HepG2 (cell line): ENCODE data around the gene RINL. TPM values are rescaled to one million over a fixed set of nuclear protein-coding genes. Genes with fewer than 3 reads are reported as not detected.
A peak's percentile ranks its signal among the peaks of the same experiment; 100 is the strongest.

Experiments
- ATAC-seq: fragments of 200-7000 bp; cut with Tn5 transposase; 3 replicates; pipeline ENCODE4 v1.9.1; 2020; ENCODE audit warnings: mild to moderate bottlenecking, moderate library complexity
- Bru-seq: library from RNA; stranded (reverse); fragments of 400-500 nt; gene quantifications from one replicate; lab custom pipeline; 2021; lab: Mats Ljungman, UMichigan
- BruChase-seq, 2 experiments: library from RNA; stranded (reverse); fragments of 400-500 nt; gene quantifications; one replicate each; lab custom pipeline; 2021; lab: Mats Ljungman, UMichigan
- BruUV-seq: library from RNA; stranded (reverse); fragments of 400-500 nt; replicated peaks from 2 replicates; lab custom pipeline; 2021; lab: Mats Ljungman, UMichigan
- CTCF ChIA-PET: fragments of 300-600 bp; formaldehyde crosslinking; extraction: SDS; loops from one replicate; lab custom pipeline; 2021; ENCODE audit warnings: low total read pairs, inconsistent platforms, low intra/inter-chr PET ratio; lab: Yijun Ruan, JAX
- POLR2A ChIA-PET: fragments of 350-600 bp; sonication (Branson Sonifier 250); formaldehyde crosslinking; loops from one replicate; lab custom pipeline; 2020; ENCODE audit warnings: antibody characterized with exemption, inconsistent platforms; lab: Yijun Ruan, JAX
- DNase-seq: peaks from one replicate; pipeline ENCODE4 v3.0.0-alpha.2; 2015; ENCODE audit warnings: low spot score
- FAIRE-seq: peaks from 3 replicates; lab custom pipeline; 2011; peaks lifted over from hg19 to GRCh38; lab: Jason Lieb, UNC
- H2AFZ ChIP-seq: one replicate; pipeline ENCODE4 v1.6.1; 2011; ENCODE audit warnings: low read length, inconsistent platforms
- H3K27ac ChIP-seq: fragments of 300-600 bp; 3 replicates; pipeline ENCODE4 v1.8.0; 2011; ENCODE audit warnings: mixed run types, mild to moderate bottlenecking, mixed read lengths, low read length, inconsistent platforms; ENCODE audit not compliant: insufficient read depth; ENCODE audit errors: extremely low read length
- H3K27me3 ChIP-seq, 2 experiments: fragments of 200-600 bp in 1 of 2; 2 replicates in 1 of 2; 3 replicates in 1 of 2; pipeline versions ENCODE4 v1.6.0 to v1.8.0; 2011; ENCODE audit warnings: low read length in 2 of 2, mild to moderate bottlenecking in 2 of 2, moderate library complexity in 2 of 2, inconsistent platforms in 1 of 2; ENCODE audit not compliant: insufficient read depth in 2 of 2, control insufficient read depth in 1 of 2
- H3K36me3 ChIP-seq, 2 experiments: fragments of 200-600 bp in 1 of 2; replicated peaks in 1 of 2; 2 replicates in 1 of 2; 3 replicates in 1 of 2; pipeline versions ENCODE4 v1.5.1 to v1.8.0; 2011; ENCODE audit warnings: low read length in 2 of 2, inconsistent platforms in 1 of 2; ENCODE audit not compliant: insufficient read depth in 2 of 2, control insufficient read depth in 1 of 2
- H3K4me1 ChIP-seq: 2 replicates; pipeline ENCODE4 v1.5.1; 2012; ENCODE audit warnings: low read length, inconsistent platforms; ENCODE audit not compliant: insufficient read depth
- H3K4me2 ChIP-seq: 2 replicates; pipeline ENCODE4 v1.6.0; 2011; ENCODE audit warnings: low read depth, low read length, inconsistent platforms
- H3K4me3 ChIP-seq, 3 experiments: fragments of 200-600 bp in 1 of 3; sonication (generic), shearing (Covaris generic) in 1 of 3; replicated peaks in 1 of 3; 2 replicates each; pipeline ENCODE4 v1.5.1; 2011 to 2016; ENCODE audit warnings: low read length in 3 of 3, inconsistent platforms in 2 of 3, low read depth in 2 of 3, mild to moderate bottlenecking in 2 of 3, control low read depth in 1 of 3, mixed read lengths in 1 of 3; ENCODE audit not compliant: insufficient read depth in 1 of 3
- H3K79me2 ChIP-seq: one replicate; pipeline ENCODE4 v1.6.1; 2011; ENCODE audit warnings: low read length, inconsistent platforms; ENCODE audit not compliant: insufficient read depth
- H3K9ac ChIP-seq: 2 replicates; pipeline ENCODE4 v1.6.0; 2011; ENCODE audit warnings: mild to moderate bottlenecking, low read depth, low read length, inconsistent platforms; ENCODE audit not compliant: insufficient read depth
- H3K9me3 ChIP-seq: 2 replicates; pipeline ENCODE4 v1.5.1; 2012; ENCODE audit warnings: mild to moderate bottlenecking, low read length
- H4K20me1 ChIP-seq: 2 replicates; pipeline ENCODE4 v1.6.0; 2011; ENCODE audit warnings: inconsistent platforms, mild to moderate bottlenecking, low read length, moderate library complexity; ENCODE audit not compliant: insufficient read depth
- SOX13 ChIP-seq, 3 experiments: fragments of 450-650 bp in 1 of 3; sonication (generic) in 1 of 3; formaldehyde crosslinking in 1 of 3; IDR thresholded peaks in 2 of 3; conservative IDR thresholded peaks in 1 of 3; 2 replicates each; pipeline versions ENCODE4 v1.5.0 to v1.6.1; 2016 to 2020; ENCODE audit warnings: antibody characterized with exemption in 1 of 3, mild to moderate bottlenecking in 1 of 3, missing compliant biosample characterization in 1 of 3, missing genetic modification reagents in 1 of 3, moderate library complexity in 1 of 3
- ZFP62 ChIP-seq: sonication (generic); formaldehyde crosslinking; IDR thresholded peaks from 2 replicates; pipeline ENCODE4 v1.4.0; 2020; ENCODE audit warnings: missing genetic modification reagents
- ZNF274 ChIP-seq: sonication (generic); formaldehyde crosslinking; IDR thresholded peaks from 2 replicates; pipeline ENCODE4 v1.5.1; 2020; ENCODE audit warnings: mild to moderate bottlenecking, missing genetic modification reagents
- ZNF337 ChIP-seq: sonication (generic); formaldehyde crosslinking; IDR thresholded peaks from 2 replicates; pipeline ENCODE4 v1.5.1; 2020; ENCODE audit warnings: missing genetic modification reagents, low read depth, mild to moderate bottlenecking, borderline replicate concordance
- ZNF383 ChIP-seq: sonication (generic); formaldehyde crosslinking; IDR thresholded peaks from 2 replicates; pipeline ENCODE4 v1.4.0; 2020; ENCODE audit warnings: missing genetic modification reagents, mild to moderate bottlenecking, borderline replicate concordance
- ZNF598 ChIP-seq: sonication (generic); formaldehyde crosslinking; IDR thresholded peaks from 2 replicates; pipeline ENCODE4 v1.5.1; 2020; ENCODE audit warnings: mild to moderate bottlenecking, missing genetic modification reagents, borderline replicate concordance
- WGBS: methylation state at CpG from one replicate; pipeline ENCODE4 v1.1.6; 2017; ENCODE audit warnings: low lambda C conversion rate; 5-methylcytosine and 5-hydroxymethylcytosine counted together
- in situ Hi-C: cut with HindIII; loops from 2 replicates; pipeline ENCODE4 v1.10.0; 2017; ENCODE audit warnings: low pct_unique_long_range_greater_than_20kb; ENCODE audit not compliant: extremely low pct_ligation_motif_present
- intact Hi-C: fragments of 100-400 bp; cut with micrococcal nuclease; formaldehyde crosslinking; loops from one replicate; pipeline ENCODE4 v1.10.0; 2022; ENCODE audit not compliant: unreplicated experiment
- long read RNA-seq, 2 experiments: library from RNA in 1 of 2; library from polyadenylated mRNA in 1 of 2; stranded (forward) in 1 of 2; unstranded in 1 of 2; transcript quantifications; one replicate each; pipeline ENCODE4 v2.0.0, GENCODE V29; 2019 to 2022
- polyA minus RNA-seq, 3 experiments: library from RNA; depleted of rRNA, polyadenylated mRNA; stranded (reverse); fragments of >200 nt; gene quantifications; 2 replicates each; pipeline ENCODE4 v1.2.3, GENCODE V29; 2011; ENCODE audit warnings: low replicate concordance in 1 of 3
- polyA plus RNA-seq, 8 experiments: library from polyadenylated mRNA; depleted of rRNA in 3 of 8; stranded (reverse) in 7 of 8; unstranded in 1 of 8; fragments of >200 nt; fragmentation: Illumina TruSeq in 4 of 8; extraction: Trizol in 4 of 8; gene quantifications; 2 replicates each; pipeline versions ENCODE4 v1.2.1 to v1.2.3, GENCODE V29; 2011 to 2016; ENCODE audit warnings: low read depth in 4 of 8, missing spikeins in 1 of 8, mixed read lengths in 1 of 8; ENCODE audit not compliant: insufficient read depth in 1 of 8
- total RNA-seq, 5 experiments: library from RNA; depleted of rRNA; stranded (reverse); fragments of >200 nt; fragmentation: Illumina TruSeq; extraction: Trizol; gene quantifications; 2 replicates each; pipeline ENCODE4 v1.2.3, GENCODE V29; 2016; ENCODE audit warnings: low read depth in 1 of 5
- TF ChIP-seq, protein P1 (sequence below): sonication (generic); formaldehyde crosslinking; IDR thresholded peaks from 2 replicates; pipeline ENCODE4 v1.4.0; 2020; ENCODE audit warnings: missing genetic modification reagents
- TF ChIP-seq, protein P2 (sequence below): sonication (generic); formaldehyde crosslinking; IDR thresholded peaks from 2 replicates; pipeline ENCODE4 v1.4.0; 2020; ENCODE audit warnings: mild to moderate bottlenecking, missing genetic modification reagents

Gene RINL, protein sequence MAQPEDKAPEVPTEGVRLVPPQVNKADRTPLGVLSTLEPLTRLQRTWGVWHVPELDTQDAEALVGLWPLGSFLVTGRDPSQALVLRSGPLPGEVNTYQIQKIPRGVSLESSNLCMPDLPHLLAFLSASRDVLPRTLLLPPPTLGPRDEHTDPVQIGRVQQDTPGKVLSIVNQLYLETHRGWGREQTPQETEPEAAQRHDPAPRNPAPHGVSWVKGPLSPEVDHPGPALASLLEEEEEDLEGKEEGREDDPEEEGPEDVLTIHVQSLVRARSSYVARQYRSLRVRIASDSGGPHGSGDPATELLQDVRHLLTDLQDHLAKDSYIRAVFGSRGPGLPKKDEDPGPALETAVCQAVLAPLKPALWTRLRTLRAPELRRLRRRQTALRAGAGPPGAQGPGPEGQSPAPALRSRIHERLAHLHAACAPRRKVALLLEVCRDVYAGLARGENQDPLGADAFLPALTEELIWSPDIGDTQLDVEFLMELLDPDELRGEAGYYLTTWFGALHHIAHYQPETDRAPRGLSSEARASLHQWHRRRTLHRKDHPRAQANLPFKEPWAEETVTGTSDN
- total RNA-seq (2016; rRNA removed; fragmentation: Illumina TruSeq; extraction: Trizol) (10.3 and 11.4 TPM in 2 replicates), polyA plus RNA-seq (2011; rRNA removed) (18.0 and 18.5 TPM in 2 replicates), polyA minus RNA-seq (2011; rRNA and poly(A)+ RNA removed; ENCODE audit: low replicate concordance) (3.7 and 14.6 TPM in 2 replicates), Bru-seq, nascent RNA (percentile 37 among the genes with signal in this experiment), BruChase-seq, experiment 1, labeled RNA remaining after a 6-hour chase (percentile 43 among the genes with signal in this experiment), BruChase-seq, experiment 2, labeled RNA remaining after a 2-hour chase (percentile 37 among the genes with signal in this experiment)
- total RNA-seq (2016; cell fraction: cytosol; rRNA removed; fragmentation: Illumina TruSeq; extraction: Trizol; ENCODE audit: low read depth), result 4.4 and 4.8 TPM in 2 replicates
- 11.9 and 12.4 TPM in 2 replicates for total RNA-seq (2016; cell fraction: insoluble cytoplasmic fraction; rRNA removed; fragmentation: Illumina TruSeq; extraction: Trizol)
- total RNA-seq (2016; cell fraction: membrane; rRNA removed; fragmentation: Illumina TruSeq; extraction: Trizol), result 8.3 and 11.2 TPM in 2 replicates
- 5.0 and 8.7 TPM in 2 replicates for total RNA-seq (2016; cell fraction: nucleus; rRNA removed; fragmentation: Illumina TruSeq; extraction: Trizol)
- polyA plus RNA-seq (2011; cell fraction: cytosol; rRNA removed), result 13.8 and 14.5 TPM in 2 replicates
- polyA plus RNA-seq (2011; cell fraction: nucleus; rRNA removed), result 23.0 and 23.9 TPM in 2 replicates
- 8.6 and 10.2 TPM in 2 replicates for polyA plus RNA-seq (2012)
- polyA plus RNA-seq (2016; cell fraction: cytosol; fragmentation: Illumina TruSeq; extraction: Trizol; ENCODE audit: low read depth), result 2.4 and 2.6 TPM in 2 replicates
- polyA plus RNA-seq (2016; cell fraction: insoluble cytoplasmic fraction; fragmentation: Illumina TruSeq; extraction: Trizol; ENCODE audit: low read depth), result 9.1 and 12.2 TPM in 2 replicates
- 5.3 and 6.5 TPM in 2 replicates for polyA plus RNA-seq (2016; cell fraction: membrane; fragmentation: Illumina TruSeq; extraction: Trizol; ENCODE audit: low read depth)
- polyA plus RNA-seq (2016; cell fraction: nucleus; fragmentation: Illumina TruSeq; extraction: Trizol; ENCODE audit: insufficient read depth, low read depth), result 12.7 and 15.7 TPM in 2 replicates
- 5.7 and 7.2 TPM in 2 replicates for polyA minus RNA-seq (2011; cell fraction: cytosol; rRNA and poly(A)+ RNA removed)
- polyA minus RNA-seq (2011; cell fraction: nucleus; rRNA and poly(A)+ RNA removed), result 9.9 and 10.7 TPM in 2 replicates
- long read RNA-seq, experiment 1, partial matches to known transcripts, result 1 of 1 reads
- long read RNA-seq, experiment 1, other reads (novel, unspliced or antisense), result 0 of 1 reads
- long read RNA-seq, experiment 2, partial matches to known transcripts, result 1 of 9 reads
- long read RNA-seq, experiment 2, other reads (novel, unspliced or antisense), result 8 of 9 reads

DNA sequence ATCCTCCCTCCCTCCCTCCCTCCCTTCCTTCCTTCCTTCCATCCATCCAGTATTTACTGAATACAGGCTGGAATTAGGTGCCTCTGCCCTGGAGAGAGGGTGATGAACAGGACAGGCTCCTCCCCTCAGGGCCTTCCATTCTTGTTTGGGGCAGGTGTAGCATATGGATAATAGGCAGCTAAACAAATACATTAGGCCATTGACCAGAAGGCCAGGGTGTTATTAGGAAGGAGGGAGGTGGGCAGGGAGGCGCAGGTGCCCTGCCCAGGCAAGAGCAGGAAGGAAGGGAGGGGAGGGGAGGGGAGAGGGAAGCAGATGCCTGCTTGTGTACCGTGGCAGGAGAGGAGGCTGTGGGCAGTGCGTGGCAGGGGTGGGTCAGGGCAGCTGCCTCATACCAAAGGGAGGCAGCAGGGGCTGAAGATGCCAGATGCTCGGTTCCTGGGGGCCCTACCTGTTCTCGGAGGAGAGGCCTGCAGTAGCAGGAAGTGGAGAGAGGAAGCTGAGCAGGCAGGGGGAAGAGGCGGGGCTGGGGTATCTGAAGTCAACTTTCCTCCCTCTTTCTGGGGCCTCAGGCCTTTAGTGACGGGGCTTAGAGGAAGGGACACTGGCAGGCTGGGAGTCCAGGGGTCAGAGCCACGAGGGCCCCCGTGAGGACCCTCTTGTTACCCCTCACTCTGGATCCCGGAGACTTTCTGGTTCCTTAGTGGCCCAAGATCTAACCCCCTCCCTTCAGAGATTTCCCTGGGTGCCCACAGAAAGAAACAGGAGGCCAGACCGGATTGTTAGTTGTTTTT lies at the start of gene RINL:
Gene RINL, minus strand, starts transcription at position 495 of the 794 bp plus-strand sequence. CDS start 1,533 bp downstream, outside the sequence.
- Histone ChIP-seq H4K20me1 (no peaks in the 10 kb centered on the region), H3K9me3 (no peaks in the 10 kb centered on the region), H3K27me3 (no peaks in the 10 kb centered on the region), H3K27ac (peak within 1 kb of the TSS; percentile 58), H3K4me3 (peak within 1 kb of the TSS; percentile 72 to 86 (median 82)), H3K4me2 (peak within 1 kb of the TSS; percentile 79), H3K36me3 (no peaks in the 10 kb centered on the region), H3K4me1 (peaks cover 45% of the 10 kb centered on the region), H2AFZ (no peak within 1 kb of the TSS), H3K79me2 (no peaks in the 10 kb centered on the region), H3K9ac (peak within 1 kb of the TSS; percentile 74)
- BruUV-seq, result no TSS peak
- DNase-seq (no peak), FAIRE-seq (peak; percentile 63), ATAC-seq (peak; percentile 76)
- ChIA-PET CTCF (no interaction called here), POLR2A (interaction anchor here (0.7 to 5.6 kb wide), 16 partner anchors 9 to 233 kb away, joined by 3 to 37 read pairs (median 5); partner anchors contain the start of genes ACTN4, ECH1, NFKBIB and SIRT2)
- WGBS, result 14% methylated on average over 5 of the region's 11 CpGs
- intact Hi-C loops (no loop called here), in situ Hi-C loops (no loop called here)
- TF ChIP-seq, protein P1, sequence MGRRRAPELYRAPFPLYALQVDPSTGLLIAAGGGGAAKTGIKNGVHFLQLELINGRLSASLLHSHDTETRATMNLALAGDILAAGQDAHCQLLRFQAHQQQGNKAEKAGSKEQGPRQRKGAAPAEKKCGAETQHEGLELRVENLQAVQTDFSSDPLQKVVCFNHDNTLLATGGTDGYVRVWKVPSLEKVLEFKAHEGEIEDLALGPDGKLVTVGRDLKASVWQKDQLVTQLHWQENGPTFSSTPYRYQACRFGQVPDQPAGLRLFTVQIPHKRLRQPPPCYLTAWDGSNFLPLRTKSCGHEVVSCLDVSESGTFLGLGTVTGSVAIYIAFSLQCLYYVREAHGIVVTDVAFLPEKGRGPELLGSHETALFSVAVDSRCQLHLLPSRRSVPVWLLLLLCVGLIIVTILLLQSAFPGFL, result no peak
- TF ChIP-seq ZNF598 (CRISPR knock-in tag) (no peak), ZFP62 (CRISPR knock-in tag) (no peak), ZNF274 (CRISPR knock-in tag) (no peak), ZNF337 (CRISPR knock-in tag) (no peak), SOX13 (IDR thresholded peaks at IDR 0.05) (no peak), SOX13 (CRISPR knock-in tag; conservative IDR thresholded peaks at IDR 0.05 in 1 of 2, IDR thresholded peaks at IDR 0.05 in 1 of 2) (no peak), ZNF383 (CRISPR knock-in tag) (no peak)
- TF ChIP-seq, protein P2, sequence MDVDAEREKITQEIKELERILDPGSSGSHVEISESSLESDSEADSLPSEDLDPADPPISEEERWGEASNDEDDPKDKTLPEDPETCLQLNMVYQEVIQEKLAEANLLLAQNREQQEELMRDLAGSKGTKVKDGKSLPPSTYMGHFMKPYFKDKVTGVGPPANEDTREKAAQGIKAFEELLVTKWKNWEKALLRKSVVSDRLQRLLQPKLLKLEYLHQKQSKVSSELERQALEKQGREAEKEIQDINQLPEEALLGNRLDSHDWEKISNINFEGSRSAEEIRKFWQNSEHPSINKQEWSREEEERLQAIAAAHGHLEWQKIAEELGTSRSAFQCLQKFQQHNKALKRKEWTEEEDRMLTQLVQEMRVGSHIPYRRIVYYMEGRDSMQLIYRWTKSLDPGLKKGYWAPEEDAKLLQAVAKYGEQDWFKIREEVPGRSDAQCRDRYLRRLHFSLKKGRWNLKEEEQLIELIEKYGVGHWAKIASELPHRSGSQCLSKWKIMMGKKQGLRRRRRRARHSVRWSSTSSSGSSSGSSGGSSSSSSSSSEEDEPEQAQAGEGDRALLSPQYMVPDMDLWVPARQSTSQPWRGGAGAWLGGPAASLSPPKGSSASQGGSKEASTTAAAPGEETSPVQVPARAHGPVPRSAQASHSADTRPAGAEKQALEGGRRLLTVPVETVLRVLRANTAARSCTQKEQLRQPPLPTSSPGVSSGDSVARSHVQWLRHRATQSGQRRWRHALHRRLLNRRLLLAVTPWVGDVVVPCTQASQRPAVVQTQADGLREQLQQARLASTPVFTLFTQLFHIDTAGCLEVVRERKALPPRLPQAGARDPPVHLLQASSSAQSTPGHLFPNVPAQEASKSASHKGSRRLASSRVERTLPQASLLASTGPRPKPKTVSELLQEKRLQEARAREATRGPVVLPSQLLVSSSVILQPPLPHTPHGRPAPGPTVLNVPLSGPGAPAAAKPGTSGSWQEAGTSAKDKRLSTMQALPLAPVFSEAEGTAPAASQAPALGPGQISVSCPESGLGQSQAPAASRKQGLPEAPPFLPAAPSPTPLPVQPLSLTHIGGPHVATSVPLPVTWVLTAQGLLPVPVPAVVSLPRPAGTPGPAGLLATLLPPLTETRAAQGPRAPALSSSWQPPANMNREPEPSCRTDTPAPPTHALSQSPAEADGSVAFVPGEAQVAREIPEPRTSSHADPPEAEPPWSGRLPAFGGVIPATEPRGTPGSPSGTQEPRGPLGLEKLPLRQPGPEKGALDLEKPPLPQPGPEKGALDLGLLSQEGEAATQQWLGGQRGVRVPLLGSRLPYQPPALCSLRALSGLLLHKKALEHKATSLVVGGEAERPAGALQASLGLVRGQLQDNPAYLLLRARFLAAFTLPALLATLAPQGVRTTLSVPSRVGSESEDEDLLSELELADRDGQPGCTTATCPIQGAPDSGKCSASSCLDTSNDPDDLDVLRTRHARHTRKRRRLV (CRISPR knock-in tag), result no peak
